Activated CD4-positive, alpha-beta T cell treated with anti-CD3 and anti-CD28 coated beads, Interleukin-2, amount 10 ng/mL, durations not matched to agents 7 days and 5 days (primary cell): ENCODE results near the gene ITGA5. TPM values are rescaled to one million over a fixed set of nuclear protein-coding genes. Genes with fewer than 3 reads are reported as not detected.
A peak's percentile ranks its signal among the peaks of the same experiment; 100 is the strongest.

Source experiments
- CTCF ChIA-PET: fragments of 350-600 bp; sonication (Branson Sonifier 250); formaldehyde crosslinking; loops from one replicate; lab custom pipeline; 2021; ENCODE audit warnings: antibody characterized with exemption; lab: Charles Lee
- POLR2A ChIA-PET: fragments of 350-600 bp; sonication (Branson Sonifier 250); formaldehyde crosslinking; loops from one replicate; lab custom pipeline; 2021; ENCODE audit warnings: antibody characterized with exemption; lab: Charles Lee
- DNase-seq: peaks from one replicate; pipeline ENCODE4 v3.0.0-alpha.2; 2020
- H3K27ac Mint-ChIP-seq: one replicate; pipeline ENCODE4 v1.8.0; 2021; ENCODE audit warnings: mild to moderate bottlenecking, moderate library complexity, mixed read lengths
- H3K27me3 Mint-ChIP-seq: one replicate; pipeline ENCODE4 v1.8.0; 2021; ENCODE audit warnings: mixed read lengths
- H3K36me3 Mint-ChIP-seq: one replicate; pipeline ENCODE4 v1.8.0; 2021; ENCODE audit warnings: low read depth, mixed read lengths
- H3K4me1 Mint-ChIP-seq: one replicate; pipeline ENCODE4 v1.8.0; 2021; ENCODE audit warnings: mixed read lengths
- H3K4me3 Mint-ChIP-seq: one replicate; pipeline ENCODE4 v1.8.0; 2021; ENCODE audit warnings: mild to moderate bottlenecking, moderate library complexity, mixed read lengths
- H3K9me3 Mint-ChIP-seq: one replicate; pipeline ENCODE4 v1.8.0; 2021; ENCODE audit warnings: mixed read lengths
- total RNA-seq, 2 experiments: library from RNA; stranded (reverse); gene quantifications; one replicate each; pipeline ENCODE4 v1.2.3, GENCODE V29; 2021

The ITGA5 gene
- total RNA-seq, 2 experiments from 2014 or later = 83.5 to 88.7 TPM

DNA sequence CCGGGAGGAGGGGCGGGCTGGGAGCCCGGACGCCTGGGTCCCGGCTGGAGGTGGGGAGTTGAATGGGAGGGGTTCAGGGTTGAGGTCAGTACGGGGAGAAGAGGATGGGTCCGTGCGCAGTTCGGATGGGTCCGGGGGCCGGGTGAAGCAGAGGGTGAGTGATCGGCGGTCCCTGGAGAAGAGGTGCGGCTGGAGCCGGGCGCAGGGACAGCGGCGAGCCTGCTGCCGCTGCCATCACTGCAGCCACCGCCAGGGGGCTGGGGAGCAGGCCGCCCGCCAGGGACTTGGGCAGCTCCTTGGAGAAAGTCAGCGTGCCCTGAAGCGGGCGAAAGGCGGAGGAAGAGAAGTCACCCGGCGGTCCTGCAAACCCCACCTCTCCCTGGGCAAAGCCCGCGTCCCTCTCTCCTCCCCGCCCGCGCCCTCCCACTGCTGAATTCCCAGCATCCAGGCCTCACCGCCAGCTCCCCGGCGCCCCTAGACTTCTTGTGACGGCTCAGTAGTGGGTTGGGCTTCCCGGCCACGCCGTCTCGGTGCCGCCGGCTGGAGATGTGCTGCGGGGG lies 48.8 kb downstream of the ITGA5 start:
- H3K36me3 Mint-ChIP-seq = no peaks in the 10 kb centered on the region
- peaks cover 38% of the 10 kb centered on the region for H3K4me1 Mint-ChIP-seq
- no peak overlapping the region for H3K27ac Mint-ChIP-seq
- CTCF ChIA-PET = interaction anchor here (0.6 to 2.5 kb wide), 9 partner anchors 9 to 338 kb away, joined by 3 to 9 read pairs (median 3); partner anchors contain the start of gene HOXC5
- DNase-seq = no peak
- peaks cover 9% of the 10 kb centered on the region for H3K27me3 Mint-ChIP-seq
- POLR2A ChIA-PET = no interaction called here
- no peaks in the 10 kb centered on the region for H3K9me3 Mint-ChIP-seq
- no peak overlapping the region for H3K4me3 Mint-ChIP-seq

DNA sequence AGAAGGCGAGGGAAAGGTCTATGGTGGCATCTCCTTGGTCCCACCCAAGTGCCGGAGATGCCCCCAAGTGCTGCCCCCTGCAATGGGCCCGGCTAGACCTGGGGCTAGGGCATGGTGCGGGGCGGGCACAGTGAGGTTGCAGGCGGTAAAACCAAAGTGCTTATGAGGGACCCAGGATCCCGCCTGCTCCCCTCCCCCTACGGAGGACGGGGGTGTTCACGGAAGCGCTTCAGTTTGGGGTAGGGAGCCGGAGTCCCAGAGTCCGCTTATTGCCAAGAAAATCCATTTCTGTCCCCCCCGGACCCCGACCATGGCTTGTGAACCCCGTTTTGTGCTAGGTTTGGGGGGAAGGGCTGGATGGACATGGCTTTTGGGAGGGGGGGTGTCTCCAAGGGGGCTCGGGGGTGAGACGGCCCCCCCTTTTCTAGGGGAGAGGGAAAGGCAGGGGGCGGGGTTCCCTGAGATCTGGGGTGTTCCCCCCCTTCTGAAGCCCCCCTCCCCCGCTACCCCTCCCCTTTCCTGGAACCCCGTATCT lies 49.4 kb downstream of the ITGA5 start:
- CTCF ChIA-PET = interaction anchor here (1.0 to 2.5 kb wide), 3 partner anchors 10 to 28 kb away, joined by 3 to 8 read pairs (median 7); no protein-coding TSS in a partner anchor
- peak overlapping the region; percentile 46 for H3K27ac Mint-ChIP-seq
- H3K4me1 Mint-ChIP-seq = peaks cover 43% of the 10 kb centered on the region
- no peaks in the 10 kb centered on the region for H3K36me3 Mint-ChIP-seq
- H3K27me3 Mint-ChIP-seq = peaks cover 9% of the 10 kb centered on the region
- no peaks in the 10 kb centered on the region for H3K9me3 Mint-ChIP-seq
- no peak for DNase-seq
- POLR2A ChIA-PET = no interaction called here
- H3K4me3 Mint-ChIP-seq = no peak overlapping the region

DNA sequence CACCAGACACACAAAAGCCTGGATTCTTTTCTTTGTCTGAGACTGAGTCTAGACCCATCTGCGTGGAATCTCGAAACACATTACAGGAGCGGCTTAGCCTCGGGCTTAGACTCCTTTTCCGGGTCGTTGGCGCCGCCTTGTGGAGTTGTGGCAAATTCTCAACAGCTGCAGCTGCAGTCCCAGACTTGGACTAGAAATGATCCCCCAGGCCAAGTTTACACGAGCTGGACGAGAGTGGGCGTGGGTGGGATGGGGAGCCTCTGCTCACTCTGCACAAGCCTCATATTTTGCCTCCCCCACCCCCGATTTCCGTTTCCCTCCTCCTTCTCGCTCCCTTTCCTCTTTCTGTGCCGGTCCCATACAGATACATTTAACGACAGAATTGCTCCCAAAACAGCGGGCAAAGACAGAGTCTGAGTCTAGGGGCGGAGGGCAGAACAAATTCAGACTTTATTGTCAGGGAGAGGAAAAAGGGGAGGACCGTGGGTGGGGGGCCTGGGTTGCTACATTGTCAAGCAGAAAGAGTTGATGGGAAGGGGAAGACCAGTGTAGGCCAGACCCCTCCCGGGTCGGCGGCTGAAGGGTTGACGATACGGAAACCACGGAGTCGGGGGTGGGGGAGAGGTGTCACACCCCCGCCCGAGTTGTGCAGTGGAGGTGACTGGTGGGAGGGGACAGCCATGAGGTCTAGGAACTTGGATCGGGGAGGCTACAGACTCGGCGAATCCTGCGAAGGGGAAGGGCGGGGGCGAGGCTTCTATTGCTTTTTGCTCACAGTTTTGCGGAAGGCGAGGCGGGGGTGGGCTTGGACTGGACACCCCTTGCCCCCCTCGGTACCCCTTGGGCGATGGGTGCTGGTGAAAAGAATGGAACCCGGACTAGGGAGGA lies 50.1 kb downstream of the ITGA5 start:
- Mint-ChIP-seq H3K27ac (peak overlapping the region; percentile 46), H3K4me1 (peaks cover 50% of the 10 kb centered on the region), H3K27me3 (peaks cover 9% of the 10 kb centered on the region), H3K4me3 (no peak overlapping the region), H3K9me3 (no peaks in the 10 kb centered on the region), H3K36me3 (no peaks in the 10 kb centered on the region)
- POLR2A ChIA-PET = no interaction called here
- peak; percentile 93 for DNase-seq
- CTCF ChIA-PET = interaction anchor here (0.5 to 2.8 kb wide), 21 partner anchors 11 to 1880 kb away, joined by 3 to 25 read pairs (median 4); partner anchors contain the start of genes COPZ1 and ZNF385A

DNA sequence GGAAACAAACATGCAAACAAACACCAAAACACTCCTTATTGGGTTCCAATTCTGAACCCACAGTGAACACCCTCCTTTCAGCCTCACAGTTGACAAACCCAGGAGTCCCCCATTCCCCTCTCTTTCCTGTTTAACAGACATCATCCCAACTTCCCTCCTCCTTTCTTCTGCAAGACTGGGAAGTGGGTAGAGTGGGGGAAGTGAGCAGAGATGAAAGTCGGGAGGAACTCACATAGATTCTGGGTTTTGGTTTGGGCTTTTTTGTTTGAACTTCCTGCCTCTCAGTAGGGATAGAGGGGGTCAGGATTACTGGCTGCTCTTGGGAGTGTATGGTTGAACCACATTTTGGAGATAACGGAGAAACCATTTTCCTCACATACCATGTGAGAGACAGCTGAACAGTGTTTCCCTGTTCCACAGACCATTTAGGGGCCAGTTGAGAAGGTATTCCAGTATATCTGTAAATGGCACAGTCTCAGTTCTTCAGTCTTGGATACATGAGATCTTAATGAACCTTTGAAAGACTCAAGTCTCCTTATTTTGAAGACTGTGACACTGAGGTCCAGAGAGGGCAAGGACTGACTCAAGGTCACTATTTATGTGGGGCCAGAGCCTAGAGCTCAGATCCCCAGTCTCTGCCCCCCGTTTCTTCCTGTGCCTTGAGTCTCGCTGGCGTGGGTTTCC lies 50.9 kb downstream of the ITGA5 start:
- Mint-ChIP-seq H3K9me3 (no peaks in the 10 kb centered on the region), H3K27ac (no peak overlapping the region), H3K27me3 (peaks cover 9% of the 10 kb centered on the region), H3K36me3 (no peaks in the 10 kb centered on the region), H3K4me3 (no peak overlapping the region), H3K4me1 (peaks cover 52% of the 10 kb centered on the region)
- POLR2A ChIA-PET = no interaction called here
- no peak for DNase-seq
- CTCF ChIA-PET = interaction anchor here (0.6 to 2.8 kb wide), 22 partner anchors 10 to 1881 kb away, joined by 3 to 25 read pairs (median 4); partner anchors contain the start of genes COPZ1 and ZNF385A

DNA sequence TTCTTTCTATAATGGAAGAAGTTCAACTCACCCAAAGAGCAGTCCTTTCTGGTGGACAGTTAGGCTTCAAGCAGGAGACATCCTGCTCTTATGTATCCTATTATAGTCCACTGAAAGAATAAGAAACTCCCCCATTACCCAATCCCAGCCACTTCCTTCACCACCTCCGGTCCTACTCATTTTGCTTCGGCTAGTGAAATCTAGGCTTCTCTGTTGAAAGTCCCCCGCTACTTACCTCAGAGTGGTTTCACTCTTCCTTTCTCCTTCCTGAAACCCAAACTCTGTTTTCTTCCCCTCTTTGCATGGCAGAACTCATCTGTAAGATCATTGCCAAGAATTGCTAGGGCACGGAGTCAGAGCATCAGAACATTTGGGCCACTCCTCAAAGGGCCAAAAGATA lies 54.7 kb downstream of the ITGA5 start, which contains the start of gene GPR84:
GPR84 (minus strand) TSS at position 74 of the 400 bp plus-strand sequence. CDS start 635 bp downstream, outside the sequence.
- ChIA-PET POLR2A (no interaction called here), CTCF (no interaction called here)
- H3K4me1 Mint-ChIP-seq = peaks cover 50% of the 10 kb centered on the region
- no peak within 1 kb of the TSS for H3K4me3 Mint-ChIP-seq
- H3K9me3 Mint-ChIP-seq = no peaks in the 10 kb centered on the region
- peak within 1 kb of the TSS; percentile 76 for H3K27ac Mint-ChIP-seq
- no peaks in the 10 kb centered on the region for H3K36me3 Mint-ChIP-seq
- peaks cover 9% of the 10 kb centered on the region for H3K27me3 Mint-ChIP-seq
- peak; percentile 46 for DNase-seq

DNA sequence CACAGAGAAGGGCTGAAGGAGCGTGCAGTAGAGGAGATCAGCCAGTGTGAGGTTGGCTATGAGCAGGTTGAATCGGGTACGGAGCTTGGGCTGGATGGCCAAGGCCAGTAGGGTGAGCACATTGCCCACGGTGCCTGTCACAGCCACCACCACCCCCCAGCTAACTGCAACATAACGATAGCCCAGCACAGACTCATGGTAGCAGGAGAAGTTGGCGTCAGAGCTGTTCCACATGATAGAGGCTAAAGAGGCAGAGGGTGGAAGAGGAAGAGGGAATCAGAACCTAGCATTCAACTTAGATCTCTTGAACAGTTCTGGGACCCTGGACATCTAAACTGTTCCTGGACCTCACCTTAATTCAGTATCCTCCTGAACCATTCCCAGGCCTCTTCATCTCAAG lies 55.4 kb downstream of the ITGA5 start:
- CTCF ChIA-PET = interaction anchor here (0.6 to 3.2 kb wide), 4 partner anchors 11 to 84 kb away, joined by 3 to 14 read pairs (median 8); partner anchors contain the start of gene CBX5
- no peak for DNase-seq
- POLR2A ChIA-PET = no interaction called here
- H3K27me3 Mint-ChIP-seq = peaks cover 9% of the 10 kb centered on the region
- H3K9me3 Mint-ChIP-seq = no peaks in the 10 kb centered on the region
- peaks cover 42% of the 10 kb centered on the region for H3K4me1 Mint-ChIP-seq
- no peak overlapping the region for H3K27ac Mint-ChIP-seq
- H3K36me3 Mint-ChIP-seq = no peaks in the 10 kb centered on the region
- no peak overlapping the region for H3K4me3 Mint-ChIP-seq

DNA sequence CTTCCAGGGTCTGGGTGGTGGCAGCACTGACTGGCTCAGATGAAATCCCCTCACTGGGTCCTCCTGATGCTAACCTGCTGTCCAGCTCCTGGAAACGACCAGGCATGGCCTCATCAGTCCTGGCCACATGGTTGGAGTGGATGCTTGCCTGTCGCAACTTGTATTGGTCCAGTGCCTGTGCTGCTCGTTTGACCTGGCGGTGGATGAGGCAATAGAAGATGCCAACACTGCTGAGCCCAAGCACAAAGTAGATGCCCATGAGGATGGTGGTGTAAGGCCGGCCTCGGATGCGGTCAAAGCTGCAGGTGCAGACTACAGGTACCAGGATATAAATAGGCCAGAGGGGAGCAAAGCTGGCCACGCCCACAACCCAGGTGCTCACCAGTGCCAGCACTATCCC lies 56.0 kb downstream of the ITGA5 start:
- H3K36me3 Mint-ChIP-seq = no peaks in the 10 kb centered on the region
- POLR2A ChIA-PET = no interaction called here
- H3K27me3 Mint-ChIP-seq = peaks cover 6% of the 10 kb centered on the region
- DNase-seq = no peak
- H3K9me3 Mint-ChIP-seq = no peaks in the 10 kb centered on the region
- H3K4me3 Mint-ChIP-seq = no peak overlapping the region
- H3K27ac Mint-ChIP-seq = no peak overlapping the region
- CTCF ChIA-PET = interaction anchor here (0.6 to 3.2 kb wide), 5 partner anchors 11 to 98 kb away, joined by 3 to 14 read pairs (median 4); partner anchors contain the start of gene CBX5
- H3K4me1 Mint-ChIP-seq = peaks cover 37% of the 10 kb centered on the region

DNA sequence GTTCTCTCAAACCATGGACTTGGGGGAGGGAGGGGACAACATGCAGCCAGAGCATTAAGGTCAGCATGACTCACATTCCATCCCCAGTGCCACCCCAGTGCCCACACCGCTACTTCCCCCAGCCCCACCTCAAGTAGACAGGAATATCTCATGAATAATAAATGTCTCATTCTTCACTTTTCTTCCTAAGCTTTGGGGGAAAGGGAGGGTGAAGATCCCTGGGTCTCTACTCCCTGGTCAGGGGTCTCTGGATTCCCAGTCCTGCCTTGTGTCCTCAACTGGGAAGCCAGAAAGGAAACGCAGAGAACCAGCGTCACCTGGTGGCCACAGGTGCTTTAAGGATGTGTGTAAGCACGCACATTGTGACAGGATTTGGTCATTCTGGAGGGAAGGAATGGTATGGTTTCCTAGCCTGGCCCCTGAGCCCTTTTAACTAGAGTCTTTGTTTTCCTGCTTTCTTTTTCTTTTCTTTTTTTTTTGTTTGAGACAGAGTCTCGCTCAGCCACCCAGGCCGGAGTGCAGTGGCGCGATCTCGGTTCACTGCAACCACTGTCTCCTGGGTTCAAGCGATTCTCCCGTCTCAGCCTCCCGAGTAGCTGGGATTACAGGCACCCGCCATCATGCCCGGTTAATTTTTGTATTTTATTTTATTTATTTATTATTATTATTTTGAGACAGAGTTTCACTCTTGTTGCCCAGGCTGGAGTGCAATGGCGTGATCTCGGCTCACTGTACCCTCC lies 58.2 kb downstream of the ITGA5 start:
- Mint-ChIP-seq H3K4me3 (no peak overlapping the region), H3K27me3 (no peaks in the 10 kb centered on the region), H3K36me3 (no peaks in the 10 kb centered on the region), H3K4me1 (peaks cover 40% of the 10 kb centered on the region), H3K27ac (peak overlapping the region; percentile 59), H3K9me3 (no peaks in the 10 kb centered on the region)
- peak; percentile 67 for DNase-seq
- POLR2A ChIA-PET = no interaction called here
- CTCF ChIA-PET = interaction anchor here (0.8 to 3.2 kb wide), 7 partner anchors 9 to 136 kb away, joined by 3 to 14 read pairs (median 4); no protein-coding TSS in a partner anchor

DNA sequence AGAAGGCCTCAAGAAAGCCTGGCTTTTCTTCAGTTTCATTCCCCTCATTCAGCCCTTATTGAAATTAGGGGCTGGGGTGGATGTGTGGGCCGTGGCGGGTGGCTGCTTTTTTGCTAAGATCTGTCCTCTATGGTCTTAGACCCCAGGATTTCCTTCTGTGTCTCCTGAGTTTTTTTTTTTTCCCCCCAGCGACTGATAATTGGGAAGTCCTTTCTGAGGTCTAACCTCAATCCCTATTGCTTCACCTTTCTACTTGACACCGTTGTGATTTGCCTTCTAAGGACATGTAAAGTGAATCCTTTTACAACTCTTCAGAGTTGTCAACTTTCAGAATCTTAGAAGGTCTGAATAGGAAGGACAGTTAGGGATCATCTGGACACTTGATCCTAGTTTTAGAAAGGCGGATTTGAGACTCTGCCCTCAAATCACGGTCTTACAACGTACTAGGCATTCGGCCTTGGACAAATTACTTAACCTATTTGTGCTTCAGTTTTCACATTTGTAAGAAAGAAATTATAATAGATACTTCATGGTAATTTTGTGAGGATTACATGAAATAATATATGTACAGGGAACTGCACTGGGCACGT lies 59.2 kb downstream of the ITGA5 start:
- Mint-ChIP-seq H3K9me3 (no peaks in the 10 kb centered on the region), H3K27ac (no peak overlapping the region), H3K36me3 (no peaks in the 10 kb centered on the region), H3K27me3 (no peaks in the 10 kb centered on the region), H3K4me1 (peaks cover 37% of the 10 kb centered on the region), H3K4me3 (no peak overlapping the region)
- POLR2A ChIA-PET = interaction anchor here (0.7 to 1.7 kb wide), 2 partner anchors 23 to 67 kb away, joined by 3 to 4 read pairs; no protein-coding TSS in a partner anchor
- DNase-seq = no peak
- CTCF ChIA-PET = interaction anchor here (0.7 to 3.3 kb wide), 13 partner anchors 9 to 159 kb away, joined by 3 to 14 read pairs (median 4); partner anchors contain the start of gene COPZ1

DNA sequence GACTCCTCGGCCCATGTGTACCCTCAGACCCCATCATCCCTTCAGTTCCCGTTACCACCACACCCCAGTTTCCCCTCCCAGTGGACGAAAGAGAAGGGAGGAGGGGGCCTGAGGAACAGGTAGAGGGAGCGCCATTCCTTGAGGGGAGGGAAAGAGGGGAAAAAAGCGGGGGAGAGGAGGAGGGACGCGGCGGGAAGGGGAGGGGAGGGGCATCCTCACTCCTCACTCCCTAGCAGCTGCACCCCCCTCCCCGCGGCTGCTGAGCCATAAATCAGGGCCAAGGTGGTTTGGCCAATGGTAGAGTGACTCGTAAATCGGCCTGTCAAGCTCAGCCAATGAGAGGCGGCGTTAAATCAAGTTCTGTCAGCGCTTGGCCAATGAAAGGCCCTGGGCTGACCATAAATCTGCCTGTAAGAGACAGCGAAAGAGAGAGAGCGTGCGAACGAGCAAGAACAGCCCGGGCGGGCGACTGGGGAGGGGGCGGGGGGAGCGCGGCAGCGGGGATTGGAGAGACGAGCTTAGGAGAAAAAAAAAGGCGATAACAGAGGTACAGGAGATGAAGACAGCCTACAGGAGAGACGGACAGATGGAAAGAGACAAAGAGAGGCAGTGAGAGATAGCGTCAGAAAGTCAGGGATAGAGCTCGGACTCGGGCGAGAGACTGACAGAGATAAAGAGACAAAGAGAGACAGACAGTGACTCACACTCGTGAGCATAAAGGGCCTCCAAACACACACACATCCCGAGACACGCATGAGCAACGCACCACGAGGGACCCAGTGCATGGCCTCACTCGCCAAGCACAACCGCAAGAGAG lies 59.9 kb downstream of the ITGA5 start:
- no peaks in the 10 kb centered on the region for H3K9me3 Mint-ChIP-seq
- no peak overlapping the region for H3K27ac Mint-ChIP-seq
- DNase-seq = peak; percentile 98
- no peak overlapping the region for H3K4me3 Mint-ChIP-seq
- CTCF ChIA-PET = interaction anchor here (0.7 to 3.3 kb wide), 20 partner anchors 9 to 158 kb away, joined by 3 to 14 read pairs (median 4); partner anchors contain the start of gene COPZ1
- POLR2A ChIA-PET = interaction anchor here (0.6 to 1.7 kb wide), 7 partner anchors 22 to 700 kb away, joined by 3 to 5 read pairs (median 3); partner anchors contain the start of gene HNRNPA1
- peaks cover 30% of the 10 kb centered on the region for H3K4me1 Mint-ChIP-seq
- no peaks in the 10 kb centered on the region for H3K36me3 Mint-ChIP-seq
- no peaks in the 10 kb centered on the region for H3K27me3 Mint-ChIP-seq
